Activated gamma-delta T cell (primary cell): ENCODE measurements around the gene INSRR.

Experiments used
- DNase-seq: peaks from one replicate; lab custom pipeline; 2025; lab: John Stamatoyannopoulos, UW

The INSRR gene

GRCh38 chr1:156874572-156875340, 15.8 kb upstream of the INSRR start:
- DNase-seq, result no peak

GRCh38 chr1:156874142-156874541, 15.2 kb upstream of the INSRR start:
- DNase-seq, result no peak

GRCh38 chr1:156873659-156874058, 14.7 kb upstream of the INSRR start:
- DNase-seq, result no peak

- DNase-seq, result no peak
Measured at GRCh38 chr1:156869455-156869854, 10.5 kb upstream of the INSRR start.

- no peak for DNase-seq
Measured at GRCh38 chr1:156868341-156868740, 9.4 kb upstream of the INSRR start.

GRCh38 chr1:156866249-156866909, 7.5 kb upstream of the INSRR start:
- DNase-seq, result no peak

- DNase-seq, result no peak
Measured at GRCh38 chr1:156865865-156866248, 6.9 kb upstream of the INSRR start.

- no peak for DNase-seq
Measured at GRCh38 chr1:156865258-156865657, 6.3 kb upstream of the INSRR start.

- no peak for DNase-seq
Measured at GRCh38 chr1:156864796-156865195, 5.9 kb upstream of the INSRR start.

- DNase-seq, result no peak
Measured at GRCh38 chr1:156863631-156864030, 4.7 kb upstream of the INSRR start.

- no peak for DNase-seq
Measured at GRCh38 chr1:156862997-156863599, 4.2 kb upstream of the INSRR start.

GRCh38 chr1:156862584-156862983, 3.7 kb upstream of the INSRR start:
- DNase-seq, result no peak

GRCh38 chr1:156860628-156861423, 1.9 kb upstream of the INSRR start, which contains the start of gene NTRK1:
Gene NTRK1, plus strand, starts transcription at chr1:156860865. Its CDS starts 70 bp downstream, at chr1:156860935.
- peak; percentile 36 for DNase-seq

- DNase-seq, result peak; percentile 28
Measured at GRCh38 chr1:156860113-156860627, 1.3 kb upstream of the INSRR start.

- DNase-seq, result no peak
Measured at GRCh38 chr1:156859523-156860112, 701 bp upstream of the INSRR start.

- DNase-seq, result no peak
Measured at GRCh38 chr1:156858555-156858956, 361 bp downstream of the INSRR start.

GRCh38 chr1:156857532-156857931, 1.4 kb downstream of the INSRR start:
- DNase-seq, result no peak

- DNase-seq, result no peak
Measured at GRCh38 chr1:156856282-156856785, 2.6 kb downstream of the INSRR start.

- no peak for DNase-seq
Measured at GRCh38 chr1:156854634-156855033, 4.3 kb downstream of the INSRR start.

- DNase-seq, result no peak
Measured at GRCh38 chr1:156853761-156854160, 5.2 kb downstream of the INSRR start.

GRCh38 chr1:156852418-156852874, 6.5 kb downstream of the INSRR start:
- DNase-seq, result no peak
